Inferior parietal cortex (tissue), 1 donor: ENCODE data around the gene FARSA.
A peak's percentile ranks its signal among the peaks of the same experiment; 100 is the strongest.
"Not testable (repeated sequence)": the region's sequence is repeated elsewhere in the genome, so short reads cannot be mapped to it uniquely, and the experiment has no call there.

Experiments
- DNase-seq: peaks from one replicate; pipeline ENCODE4 v3.0.0-alpha.2; 2016; ENCODE audit errors: extremely low spot score

The FARSA gene

DNA sequence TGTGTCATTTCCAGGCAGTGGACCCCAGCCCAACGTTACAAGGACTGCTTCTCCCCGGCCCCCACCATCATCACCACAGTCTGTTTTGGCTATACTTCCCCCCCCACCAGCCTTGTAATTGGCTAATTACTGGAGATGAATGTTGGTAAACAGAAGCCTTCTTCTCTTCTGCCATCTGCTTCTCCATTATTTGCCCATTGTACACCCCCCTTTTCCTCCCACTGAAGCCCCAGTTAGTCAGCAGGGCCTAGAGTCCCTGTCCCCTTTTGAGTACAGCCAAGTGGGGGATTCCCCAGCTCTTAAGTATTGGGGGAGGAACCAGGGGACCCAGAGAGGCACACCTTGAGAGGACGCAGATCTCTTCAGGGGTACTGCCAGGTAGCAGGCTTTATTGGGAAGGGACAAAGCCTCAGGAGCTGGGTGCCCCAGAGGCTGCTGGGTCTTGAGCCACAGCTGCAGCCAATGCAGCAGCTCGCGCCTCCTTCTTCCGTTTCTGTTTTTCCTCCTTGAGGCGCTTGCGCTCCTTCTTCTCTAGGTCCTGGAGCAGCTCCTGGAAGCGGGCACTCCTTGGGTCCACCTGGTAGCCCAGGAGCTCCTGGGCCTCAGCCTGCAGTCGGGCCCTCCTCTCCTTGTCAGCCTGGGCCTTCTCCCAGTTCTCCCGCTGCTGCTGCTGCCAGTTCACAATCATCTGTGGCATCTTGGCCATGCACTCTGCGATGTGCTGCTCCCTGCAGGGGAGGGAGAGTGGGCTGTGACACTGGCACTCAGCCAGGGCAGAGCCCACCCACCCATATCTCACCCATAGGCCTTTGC, 20.5 kb upstream of the FARSA start:
- no peak for DNase-seq

GRCh38 chr19:12953138-12953798, 19.8 kb upstream of the FARSA start:
- DNase-seq = no peak

GRCh38 chr19:12952488-12953137, 19.1 kb upstream of the FARSA start:
- DNase-seq = no peak

DNA sequence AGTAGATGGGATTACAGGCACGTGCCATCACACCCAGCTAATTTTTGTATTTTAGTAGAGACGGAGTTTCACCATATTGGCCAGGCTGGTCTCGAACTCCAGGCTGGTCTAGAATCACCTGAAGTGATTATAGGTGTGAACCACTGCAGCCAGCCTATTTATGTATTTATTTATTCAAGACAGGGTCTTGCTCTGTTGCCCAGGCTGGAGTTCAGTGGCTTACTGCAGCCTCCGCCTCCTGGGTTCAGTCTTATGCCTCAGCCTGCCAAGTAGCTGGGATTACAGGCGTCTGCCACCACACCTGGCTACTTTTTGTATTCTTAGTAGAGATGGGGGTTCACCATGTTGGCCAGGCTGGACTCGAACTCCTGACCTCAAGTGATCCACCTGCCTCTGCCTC, 18.5 kb upstream of the FARSA start:
- not testable (repeated sequence) for DNase-seq

DNA sequence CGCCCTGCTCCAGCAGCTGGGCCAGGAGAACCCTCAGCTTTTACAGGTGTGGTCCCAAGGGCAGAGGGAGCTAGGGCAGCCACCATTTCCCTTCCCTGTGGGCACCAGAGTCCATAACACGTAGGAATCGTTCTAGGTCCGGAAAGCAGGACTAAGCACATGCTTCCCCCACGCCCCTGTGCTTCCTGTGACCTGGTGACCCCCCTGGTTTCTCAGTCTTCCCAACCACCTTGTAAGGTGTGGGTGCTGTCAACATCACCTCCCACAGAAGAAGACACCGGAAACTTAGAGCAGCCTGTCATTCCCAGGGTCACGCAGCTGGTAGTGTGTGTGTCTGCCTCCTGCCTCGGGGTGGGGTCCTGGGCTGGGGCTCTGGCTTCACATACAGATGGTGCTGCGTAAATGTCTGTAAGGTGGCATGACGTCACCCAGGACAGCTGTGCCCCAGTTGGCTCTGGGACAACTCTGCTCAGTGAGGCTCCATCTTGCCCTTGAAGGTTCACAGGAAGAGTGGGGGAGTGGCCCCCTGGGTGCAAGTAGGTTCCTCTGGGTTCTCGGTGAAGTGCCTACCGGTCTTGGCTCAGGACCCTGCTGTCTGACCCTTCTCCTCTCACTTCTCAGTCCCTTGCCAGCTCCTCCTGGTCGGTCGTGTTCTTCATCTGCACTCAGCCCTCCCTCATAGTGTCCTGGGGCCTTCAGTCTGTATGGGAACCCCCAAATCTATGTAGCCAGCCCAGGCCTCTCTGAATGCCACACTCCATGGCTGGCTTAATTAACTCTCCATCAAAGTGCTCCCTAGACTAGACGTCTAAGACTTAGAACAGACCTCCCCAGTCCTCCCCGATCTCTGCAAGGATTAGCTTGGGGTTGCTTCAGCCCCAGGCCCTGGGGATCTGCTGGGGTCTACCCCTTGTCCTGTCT, 16.1 kb upstream of the FARSA start:
- DNase-seq = no peak

DNA sequence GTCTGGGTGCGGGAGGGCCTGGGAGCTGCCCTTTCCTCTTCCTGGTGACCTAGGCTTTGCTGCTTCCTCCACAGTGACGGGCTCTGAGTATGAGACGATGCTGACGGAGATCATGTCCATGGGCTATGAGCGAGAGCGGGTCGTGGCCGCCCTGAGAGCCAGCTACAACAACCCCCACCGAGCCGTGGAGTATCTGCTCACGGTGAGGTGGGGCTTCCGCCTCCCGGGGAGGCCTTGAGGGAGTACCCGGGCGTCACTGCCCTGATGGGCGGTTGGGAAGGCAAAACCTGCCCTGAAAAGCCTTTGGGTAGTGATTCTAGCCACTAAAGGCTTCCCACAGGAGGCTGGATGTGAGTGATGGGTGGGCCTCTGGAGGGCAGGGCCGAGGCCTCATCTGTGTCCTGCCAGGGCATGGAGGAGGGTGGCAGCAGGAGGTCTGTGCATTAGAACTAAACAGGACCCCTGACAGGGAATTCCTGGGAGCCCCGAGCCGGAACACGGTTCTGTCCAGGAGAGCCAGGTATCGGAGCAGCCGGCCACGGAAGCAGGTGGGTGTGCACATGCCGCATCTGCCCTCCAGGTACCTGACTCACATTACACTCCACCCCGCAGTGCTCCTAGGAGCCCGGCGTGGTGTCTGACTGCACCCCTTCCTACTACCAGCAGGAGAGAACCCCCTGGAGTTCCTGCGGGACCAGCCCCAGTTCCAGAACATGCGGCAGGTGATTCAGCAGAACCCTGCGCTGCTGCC, 15.3 kb upstream of the FARSA start:
- DNase-seq = no peak

- no peak for DNase-seq
These were observed 14.4 kb upstream of the FARSA start for GRCh38 chr19:12947702-12948611.

DNA sequence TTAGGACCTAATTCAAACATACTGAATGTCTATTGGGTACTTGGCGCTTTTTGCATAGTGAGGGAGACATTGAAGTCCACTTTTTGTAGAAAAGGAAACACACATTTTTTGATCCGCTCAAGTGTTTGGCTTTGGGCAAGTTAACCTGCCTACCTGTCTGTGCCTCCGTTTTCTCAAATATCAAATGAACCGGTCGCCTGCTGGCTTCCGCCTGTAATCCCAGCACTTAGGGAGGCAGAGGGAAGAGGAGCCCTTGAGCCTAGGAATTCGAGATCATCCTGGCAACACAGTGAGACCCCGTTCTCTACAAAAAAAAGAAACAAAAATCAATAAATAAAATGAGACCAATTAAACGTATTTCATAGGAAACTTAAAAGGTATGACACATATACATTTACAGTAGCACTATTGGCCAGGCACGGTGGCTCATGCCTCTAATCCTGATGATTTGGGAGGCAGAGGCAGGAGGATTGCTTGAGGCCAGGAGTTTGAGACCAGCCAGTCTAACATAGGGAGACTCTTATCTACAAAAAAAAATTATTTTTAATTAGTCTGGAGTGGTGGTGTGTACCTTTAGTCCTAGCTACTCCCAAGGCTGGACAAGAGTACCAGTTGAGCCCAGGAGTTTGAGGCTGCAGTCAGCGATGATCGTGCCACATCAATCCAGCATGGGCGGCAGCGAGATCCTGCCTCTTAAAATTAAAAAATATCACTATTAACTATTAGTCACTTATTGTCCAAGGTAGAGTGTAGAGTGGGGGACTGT, 13.4 kb upstream of the FARSA start:
- DNase-seq = no peak

DNA sequence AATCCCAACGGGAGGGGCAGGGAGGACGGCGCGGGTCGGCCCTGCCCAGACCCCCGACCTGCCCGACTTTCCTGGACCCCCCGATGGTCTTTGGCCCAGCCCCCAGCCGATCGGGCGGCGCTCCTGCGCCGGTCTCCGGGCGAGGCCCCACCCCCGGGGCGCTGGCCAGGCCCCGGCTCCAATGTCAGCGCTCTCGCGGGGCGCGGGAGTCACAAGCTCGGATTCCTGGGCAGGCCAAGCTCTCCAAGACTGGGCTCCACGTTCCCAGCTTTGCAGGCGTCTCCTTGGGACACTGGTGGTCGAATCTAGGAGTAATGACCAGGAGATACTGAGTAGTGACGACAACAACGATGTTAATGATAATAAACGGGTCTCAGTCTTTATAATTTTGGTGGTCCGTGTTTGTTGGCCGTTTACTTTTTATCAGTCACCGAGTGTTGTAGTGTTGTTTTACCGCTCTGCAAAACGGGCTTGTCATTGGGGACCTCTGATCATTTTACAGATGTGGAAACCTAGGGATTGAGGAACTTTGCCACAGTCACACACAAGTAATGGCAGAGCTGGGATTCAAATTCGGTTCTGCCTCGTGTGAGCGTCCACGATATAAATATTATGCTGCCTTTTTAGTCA, 12.7 kb upstream of the FARSA start:
- DNase-seq = no peak

GRCh38 chr19:12945479-12946091, 12.1 kb upstream of the FARSA start, which contains the start of gene RAD23A:
TSS of gene RAD23A (plus strand) at chr19:12945862. CDS start at chr19:12945949, 87 bp downstream.
- peak; percentile 96 for DNase-seq

GRCh38 chr19:12944104-12944674, 10.7 kb upstream of the FARSA start:
- no peak for DNase-seq

GRCh38 chr19:12943437-12944044, 10.0 kb upstream of the FARSA start:
- DNase-seq = no peak

DNA sequence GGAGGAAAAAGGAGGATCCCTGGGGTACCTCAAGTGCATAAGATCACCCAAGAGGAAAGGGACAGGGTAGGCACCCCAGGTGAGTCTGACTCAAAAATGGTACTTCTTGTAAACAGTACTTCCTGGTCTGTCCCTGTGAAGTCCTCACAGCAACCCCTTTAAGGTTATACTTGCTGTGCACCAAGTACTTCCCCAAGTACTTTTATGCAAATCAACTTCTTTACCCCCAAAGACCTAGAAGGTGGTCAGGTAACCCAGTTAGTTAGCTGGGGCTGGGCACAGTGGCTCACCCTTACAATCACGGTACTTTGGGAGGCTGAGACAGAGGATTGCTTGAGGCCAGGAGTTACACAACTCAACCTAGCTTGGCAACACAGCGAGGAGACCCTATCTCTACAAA, 7.4 kb upstream of the FARSA start:
- DNase-seq = no peak

- no peak for DNase-seq
These were observed 6.5 kb upstream of the FARSA start for GRCh38 chr19:12939975-12940423.

DNA sequence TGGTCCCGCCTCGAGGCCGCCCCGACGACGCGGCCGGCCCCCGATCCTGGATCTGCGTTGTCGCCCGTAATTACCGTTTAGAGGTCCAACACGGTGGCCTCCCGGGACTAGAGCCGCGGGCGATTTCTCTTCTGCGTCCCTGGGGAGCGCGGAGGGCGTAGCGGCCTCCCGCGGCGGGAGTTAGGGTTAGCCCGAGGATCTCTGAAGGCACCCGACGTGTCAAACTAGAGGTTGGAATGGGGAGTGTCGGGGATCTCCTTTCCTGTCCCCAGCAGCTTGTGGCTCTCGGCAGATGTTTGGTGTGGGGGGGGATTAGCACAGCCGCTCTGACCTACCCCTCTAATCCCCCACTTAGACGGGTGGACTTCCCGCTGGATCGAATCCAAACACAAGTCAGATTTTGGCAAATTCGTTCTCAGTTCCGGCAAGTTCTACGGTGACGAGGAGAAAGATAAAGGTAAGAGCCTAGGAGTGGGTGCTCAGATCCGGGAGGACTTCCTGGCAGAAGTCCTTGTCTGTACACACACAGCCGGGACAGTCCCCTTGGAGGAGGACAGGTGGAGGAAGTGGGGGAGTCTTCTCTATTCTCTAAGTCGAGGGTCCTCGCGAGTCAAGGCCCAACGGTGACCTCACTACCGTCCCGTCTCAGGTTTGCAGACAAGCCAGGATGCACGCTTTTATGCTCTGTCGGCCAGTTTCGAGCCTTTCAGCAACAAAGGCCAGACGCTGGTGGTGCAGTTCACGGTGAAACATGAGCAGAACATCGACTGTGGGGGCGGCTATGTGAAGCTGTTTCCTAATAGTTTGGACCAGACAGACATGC, 5.5 kb upstream of the FARSA start:
- DNase-seq = no peak
